BJ (cell line): ENCODE measurements around the gene SPN. TPM values are rescaled to one million over a fixed set of nuclear protein-coding genes. Genes with fewer than 3 reads are reported as not detected.
"Not testable (repeated sequence)": the region's sequence is repeated elsewhere in the genome, so short reads cannot be mapped to it uniquely, and the experiment has no call there.

Source experiments
- CTCF ChIA-PET: fragments of 350-600 bp; formaldehyde crosslinking; extraction: SDS; loops from one replicate; lab custom pipeline; 2021; ENCODE audit warnings: antibody characterized with exemption, inconsistent platforms; lab: Yijun Ruan, JAX
- POLR2A ChIA-PET: fragments of 300-600 bp; sonication (Branson Sonifier 250); formaldehyde crosslinking; extraction: SDS; loops from one replicate; lab custom pipeline; 2021; ENCODE audit warnings: antibody characterized with exemption; lab: Charles Lee
- DNase-seq: peaks from one replicate; pipeline ENCODE4 v3.0.0-alpha.2; 2011; ENCODE audit warnings: low read depth
- H3K27me3 ChIP-seq: 2 replicates; pipeline ENCODE4 v1.6.0; 2011; ENCODE audit warnings: low read length; ENCODE audit not compliant: control insufficient read depth, insufficient read depth
- H3K36me3 ChIP-seq: 2 replicates; pipeline ENCODE4 v1.5.1; 2011; ENCODE audit warnings: low read length; ENCODE audit not compliant: control insufficient read depth, insufficient read depth
- H3K4me3 ChIP-seq: 2 replicates; pipeline ENCODE4 v1.5.1; 2011; ENCODE audit warnings: low read depth, mild to moderate bottlenecking, control low read depth, low read length
- CTCF ChIP-seq: IDR thresholded peaks from 2 replicates; pipeline ENCODE4 v1.5.1; 2011; ENCODE audit warnings: low read depth, mild to moderate bottlenecking, control low read depth, inconsistent platforms, low read length, moderate library complexity; ENCODE audit not compliant: insufficient read depth
- polyA minus RNA-seq: library from RNA; depleted of rRNA, polyadenylated mRNA; stranded (reverse); fragments of >200 nt; gene quantifications from 2 replicates; pipeline ENCODE4 v1.2.3, GENCODE V29; 2011; rRNA and poly(A)+ RNA removed
- polyA plus RNA-seq: library from polyadenylated mRNA; depleted of rRNA; stranded (reverse); fragments of >200 nt; gene quantifications from 2 replicates; pipeline ENCODE4 v1.2.3, GENCODE V29; 2011; rRNA removed

The SPN gene
- polyA plus RNA-seq = 0.04 TPM in 1 of 2 replicates, not detected in the other
- polyA minus RNA-seq = not detected in 2 replicates

GRCh38 chr16:29663016-29663806 lies at the start of gene SPN:
TSS of gene SPN (plus strand) at chr16:29663247. CDS start at chr16:29663729, 482 bp downstream.
- Histone ChIP-seq H3K27me3 (peaks cover 2% of the 10 kb centered on the region; the same call in 1 of the 2 replicates), H3K36me3 (no peaks in the 10 kb centered on the region), H3K4me3 (no peak within 1 kb of the TSS)
- TF ChIP-seq CTCF = no peak
- ChIA-PET CTCF (interaction anchor here (0.6 kb wide), 1 partner anchor 22 kb away, joined by 3 read pairs; no protein-coding TSS in a partner anchor), POLR2A (no interaction called here)
- DNase-seq = no peak

- DNase-seq, H3K27me3 ChIP-seq, POLR2A ChIA-PET, H3K36me3 ChIP-seq, CTCF ChIA-PET: not testable (repeated sequence)
- peak overlapping the region; percentile 56 for H3K4me3 ChIP-seq
These were observed 49.6 kb upstream of the SPN start for GRCh38 chr16:29613307-29614057.

GRCh38 chr16:29614691-29615314 lies 48.2 kb upstream of the SPN start:
- CTCF ChIA-PET, H3K36me3 ChIP-seq, H3K27me3 ChIP-seq, H3K4me3 ChIP-seq, POLR2A ChIA-PET: not testable (repeated sequence)
- peak; percentile 39 for DNase-seq

- CTCF ChIA-PET, POLR2A ChIA-PET, H3K27me3 ChIP-seq, DNase-seq, H3K36me3 ChIP-seq, H3K4me3 ChIP-seq: not testable (repeated sequence)
These were observed 46.9 kb upstream of the SPN start for GRCh38 chr16:29616127-29616526.

GRCh38 chr16:29620591-29620990 lies 42.5 kb upstream of the SPN start:
- H3K4me3 ChIP-seq, H3K27me3 ChIP-seq, DNase-seq, H3K36me3 ChIP-seq, POLR2A ChIA-PET, CTCF ChIA-PET: not testable (repeated sequence)
- TF ChIP-seq CTCF = 0 out of 2 replicates have a peak, but pooled peaks have one; percentile 6

GRCh38 chr16:29622738-29623137 lies 40.3 kb upstream of the SPN start:
- H3K4me3 ChIP-seq, DNase-seq, H3K27me3 ChIP-seq, CTCF ChIA-PET, H3K36me3 ChIP-seq, POLR2A ChIA-PET: not testable (repeated sequence)

GRCh38 chr16:29623253-29623652 lies 39.8 kb upstream of the SPN start:
- H3K27me3 ChIP-seq, POLR2A ChIA-PET, H3K4me3 ChIP-seq, DNase-seq, H3K36me3 ChIP-seq, CTCF ChIA-PET: not testable (repeated sequence)

GRCh38 chr16:29625114-29625513 lies 37.9 kb upstream of the SPN start:
- H3K27me3 ChIP-seq, POLR2A ChIA-PET, H3K36me3 ChIP-seq, DNase-seq, H3K4me3 ChIP-seq, CTCF ChIA-PET: not testable (repeated sequence)

- POLR2A ChIA-PET, H3K4me3 ChIP-seq, H3K36me3 ChIP-seq, H3K27me3 ChIP-seq, CTCF ChIA-PET, DNase-seq: not testable (repeated sequence)
These were observed 36.2 kb upstream of the SPN start for GRCh38 chr16:29626778-29627331.

GRCh38 chr16:29627661-29628075 lies 35.4 kb upstream of the SPN start:
- H3K27me3 ChIP-seq, H3K36me3 ChIP-seq, POLR2A ChIA-PET, CTCF ChIA-PET, DNase-seq, H3K4me3 ChIP-seq: not testable (repeated sequence)
